Measurements from ENCODE around the gene KCTD16.

Gene KCTD16

GRCh38 chr5:144207875-144208444, 37.3 kb downstream of the KCTD16 start:
- DNase-seq (ENCODE audit: low read depth in 2 of 2): no peak

DNA sequence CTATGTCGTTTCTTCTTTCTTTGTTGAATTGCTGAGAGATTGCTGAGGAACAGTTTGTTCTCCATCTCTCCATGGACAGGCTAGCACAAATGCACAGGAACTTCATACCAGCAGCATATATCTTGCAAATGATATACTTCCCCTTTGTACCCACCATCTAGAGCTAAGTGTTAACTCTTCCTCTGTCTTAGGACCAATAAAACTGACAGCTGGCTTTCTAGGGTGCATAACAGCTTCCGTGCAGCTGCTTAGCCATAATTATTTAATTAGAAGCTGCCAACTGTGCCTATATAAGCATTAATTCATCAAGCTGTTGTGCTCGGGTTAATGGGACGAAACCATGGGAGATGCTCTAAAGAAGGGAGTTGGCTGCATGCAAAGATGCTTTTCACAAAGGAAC, 38.7 kb downstream of the KCTD16 start:
- no peak for DNase-seq (ENCODE audit: low read depth in 2 of 2)

DNA sequence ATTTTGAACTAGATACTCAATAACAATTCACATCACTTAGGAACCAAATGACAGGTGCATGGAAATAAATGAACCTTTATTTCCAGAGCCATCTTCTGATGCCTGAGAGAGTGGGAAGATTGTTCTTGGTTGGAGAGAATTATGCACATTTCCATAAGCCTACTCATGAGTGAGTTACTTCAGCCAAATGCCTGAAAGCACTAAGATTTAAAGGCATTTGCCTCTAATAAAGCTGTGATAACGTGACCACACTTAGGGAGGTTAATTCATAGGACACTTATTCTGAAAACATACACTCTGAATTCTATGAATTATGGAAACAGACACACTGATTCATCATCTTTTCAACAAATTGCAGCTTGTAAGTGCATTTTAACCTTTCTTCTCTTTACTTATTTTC, 40.0 kb downstream of the KCTD16 start:
- no peak for DNase-seq (ENCODE audit: low read depth in 2 of 2)

DNA sequence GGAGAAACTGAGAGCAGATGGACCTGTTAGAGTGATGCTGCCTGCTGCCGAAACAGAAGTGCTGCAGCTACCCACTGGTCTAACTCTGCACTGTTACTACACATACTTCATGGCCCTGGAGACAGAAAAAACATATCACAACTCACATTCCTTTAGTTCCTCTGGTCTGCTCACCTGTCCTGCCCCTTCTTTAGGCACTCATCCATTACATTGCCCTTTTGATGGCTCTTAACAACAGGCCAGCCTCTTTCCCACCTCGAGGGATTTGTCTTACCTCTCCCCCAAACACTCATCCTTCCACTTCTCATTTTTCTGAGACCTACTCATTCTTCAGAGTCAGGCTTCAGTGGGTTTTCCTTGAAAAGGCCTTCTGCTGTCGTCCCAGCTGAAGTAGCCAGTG, 49.2 kb downstream of the KCTD16 start:
- no peak for DNase-seq (ENCODE audit: low read depth in 2 of 2)

DNA sequence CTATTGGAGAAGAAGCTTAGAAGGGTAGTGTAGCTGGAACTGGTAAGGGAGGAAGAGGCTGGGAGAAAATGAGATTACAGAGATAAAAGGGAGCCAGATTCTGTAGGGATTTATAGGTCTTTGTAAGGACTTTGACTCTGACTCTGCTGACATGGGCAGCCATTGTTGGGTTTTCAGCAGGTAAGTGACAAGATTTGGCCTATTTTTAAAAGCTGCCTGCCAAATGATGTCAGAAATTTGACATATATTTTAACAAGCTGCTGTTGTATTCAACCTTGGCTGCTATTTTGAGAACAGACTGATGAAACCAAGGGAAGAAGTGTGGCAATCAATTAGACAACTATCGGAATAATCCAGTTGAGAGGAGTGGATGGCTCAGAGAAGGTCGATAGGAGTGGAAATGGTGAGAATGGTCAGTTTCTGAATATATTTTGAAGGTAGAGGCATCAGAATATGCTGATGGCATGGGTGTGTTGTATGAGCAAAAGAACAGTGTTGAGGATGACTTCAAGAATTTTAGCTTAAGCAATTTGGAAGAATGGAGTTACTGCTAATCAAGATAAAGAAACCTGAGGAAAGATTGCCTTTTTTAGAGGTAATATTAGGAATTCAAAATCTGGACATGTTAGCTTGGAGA, 56.8 kb downstream of the KCTD16 start:
- DNase-seq (ENCODE audit: low read depth in 2 of 2): no peak

DNA sequence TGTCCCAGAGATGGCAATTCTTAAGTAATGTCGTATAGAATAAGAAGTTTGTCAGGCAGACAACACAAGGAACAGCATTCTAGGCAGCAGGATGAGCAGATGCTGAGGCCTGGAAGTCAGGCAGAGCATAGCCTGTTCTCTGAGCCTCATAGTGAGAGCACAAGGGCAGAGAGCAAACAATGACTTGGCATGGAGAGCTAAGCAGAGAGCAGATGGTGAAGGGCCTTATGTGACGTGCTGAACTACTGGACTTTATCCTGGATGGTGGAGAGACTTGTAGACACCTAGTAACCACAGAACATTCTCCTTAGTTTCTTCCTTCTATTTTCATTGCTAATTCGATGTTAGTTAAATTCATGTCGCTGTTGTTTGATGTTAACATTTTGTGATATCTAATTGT, 60.1 kb downstream of the KCTD16 start:
- DNase-seq (ENCODE audit: low read depth in 2 of 2): no peak

DNA sequence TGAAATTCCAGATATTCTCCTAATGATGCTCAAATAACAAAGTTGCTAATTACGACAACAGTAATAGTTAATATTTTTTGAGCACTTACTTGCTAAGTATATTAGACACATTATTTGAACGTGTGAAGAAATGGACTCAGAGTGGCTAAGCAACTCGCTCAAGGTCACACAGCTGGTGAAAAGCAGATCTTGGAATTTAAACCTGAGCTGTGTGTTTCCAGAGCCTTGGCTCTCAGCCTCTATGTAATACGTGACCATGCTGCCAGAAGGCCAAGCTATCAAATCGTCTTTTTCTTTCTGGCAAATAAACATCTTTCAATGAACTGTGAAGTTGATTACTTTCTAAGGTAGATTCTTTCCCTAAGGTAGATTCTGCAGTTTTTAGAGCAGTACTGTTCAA, 61.6 kb downstream of the KCTD16 start:
- no peak for DNase-seq (ENCODE audit: low read depth in 2 of 2)

DNA sequence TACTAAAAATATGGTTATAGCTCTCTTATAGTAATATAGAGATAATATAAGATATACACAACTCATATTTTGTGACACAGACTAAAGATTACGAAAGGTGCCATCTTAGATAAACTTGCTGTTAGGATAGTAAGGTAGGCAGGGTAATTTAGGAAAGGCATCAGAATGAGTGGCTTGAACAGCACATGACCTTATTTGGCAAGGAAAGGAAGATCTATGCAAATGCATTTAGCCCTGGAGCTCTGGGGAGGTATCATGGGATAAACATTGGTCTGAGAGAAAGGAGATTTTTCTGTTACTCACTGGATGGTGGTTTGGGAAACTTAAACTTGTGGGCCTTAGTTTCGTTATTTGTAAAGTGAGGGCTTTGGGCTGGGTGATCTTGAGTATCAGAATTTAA, 65.8 kb downstream of the KCTD16 start:
- no peak for DNase-seq (ENCODE audit: low read depth in 2 of 2)

DNA sequence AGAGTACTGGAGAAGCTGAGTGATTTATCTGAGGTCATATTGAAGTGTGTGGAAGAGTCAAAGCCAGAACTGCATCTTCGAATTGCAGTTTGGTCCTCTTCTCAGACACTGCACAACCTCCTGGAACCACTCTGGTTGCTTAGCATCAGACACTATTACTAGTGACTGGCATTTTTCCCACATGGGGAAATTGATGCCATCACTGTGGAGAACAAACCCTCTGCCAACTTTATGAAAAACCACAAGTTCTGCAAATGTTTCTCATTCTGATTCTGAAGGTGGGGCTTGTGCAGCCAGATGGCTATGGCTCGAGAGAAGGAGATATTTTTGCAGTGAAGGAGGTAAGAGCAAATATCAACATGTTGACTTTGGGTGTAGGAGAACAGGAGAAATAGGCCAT, 67.2 kb downstream of the KCTD16 start:
- no peak for DNase-seq (ENCODE audit: low read depth in 2 of 2)

DNA sequence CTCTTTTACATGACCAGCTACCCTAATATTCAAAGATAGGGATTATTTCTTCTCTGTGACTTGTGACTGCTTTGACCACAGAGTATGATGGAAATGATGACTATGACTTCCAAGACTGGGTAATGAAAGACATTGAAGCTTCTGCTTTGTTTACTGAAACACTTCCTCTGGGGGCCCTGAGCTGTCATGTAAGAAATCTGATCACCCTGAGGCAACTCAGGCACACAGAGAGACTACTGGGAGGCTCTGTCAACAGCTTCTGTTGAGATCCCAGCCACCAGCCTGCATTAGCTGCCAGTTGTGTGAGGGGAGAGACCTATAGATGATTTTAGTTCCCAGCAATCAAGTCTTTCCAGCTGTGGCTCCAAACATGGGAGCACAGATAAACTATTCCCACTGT, 76.5 kb downstream of the KCTD16 start:
- no peak for DNase-seq (ENCODE audit: low read depth in 2 of 2)

- DNase-seq (ENCODE audit: low read depth in 2 of 2): no peak
Observed at GRCh38 chr5:144248015-144248414, 77.3 kb downstream of the KCTD16 start.

- DNase-seq (ENCODE audit: low read depth in 2 of 2): no peak
Observed at GRCh38 chr5:144249755-144250464, 79.2 kb downstream of the KCTD16 start.

GRCh38 chr5:144254552-144254951, 83.9 kb downstream of the KCTD16 start:
- no peak for DNase-seq (ENCODE audit: low read depth in 2 of 2)

GRCh38 chr5:144260121-144260520, 89.4 kb downstream of the KCTD16 start:
- DNase-seq (ENCODE audit: low read depth in 2 of 2): no peak

GRCh38 chr5:144265643-144266247, 95.1 kb downstream of the KCTD16 start:
- DNase-seq (ENCODE audit: low read depth in 2 of 2): no peak

DNA sequence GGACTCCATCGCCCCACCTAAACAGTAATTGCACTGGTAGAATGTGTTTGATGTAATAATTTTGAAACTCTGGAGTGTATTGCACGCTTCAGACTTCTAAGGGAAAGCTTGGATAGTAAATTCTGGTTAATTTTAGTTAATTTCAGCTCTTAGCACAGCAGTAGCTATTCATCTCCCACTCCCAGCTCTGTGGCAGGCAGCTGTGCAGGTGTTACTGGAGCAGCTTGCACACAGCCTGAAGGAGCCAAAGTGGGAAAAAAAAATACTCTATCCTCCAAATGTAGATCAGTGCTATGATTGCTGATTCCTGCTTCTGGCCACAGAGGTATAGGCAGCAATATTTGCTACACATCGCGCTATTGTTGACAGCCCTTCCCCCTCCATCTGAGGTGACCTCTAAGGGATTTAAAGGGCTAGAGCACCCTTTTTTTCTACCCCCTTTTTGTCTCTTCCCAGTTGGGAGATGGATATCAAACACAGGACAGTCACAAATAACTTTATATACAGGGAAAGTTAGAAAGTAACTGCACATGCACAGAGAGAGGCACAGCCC, 97.4 kb downstream of the KCTD16 start:
- no peak for DNase-seq (ENCODE audit: low read depth in 2 of 2)

- DNase-seq (ENCODE audit: low read depth in 2 of 2): no peak
Observed at GRCh38 chr5:144273232-144274027, 102.8 kb downstream of the KCTD16 start.

- DNase-seq (ENCODE audit: low read depth in 2 of 2): no peak
Observed at GRCh38 chr5:144275329-144275728, 104.7 kb downstream of the KCTD16 start.

- DNase-seq (ENCODE audit: low read depth in 2 of 2): no peak
Observed at GRCh38 chr5:144276034-144276822, 105.6 kb downstream of the KCTD16 start.

DNA sequence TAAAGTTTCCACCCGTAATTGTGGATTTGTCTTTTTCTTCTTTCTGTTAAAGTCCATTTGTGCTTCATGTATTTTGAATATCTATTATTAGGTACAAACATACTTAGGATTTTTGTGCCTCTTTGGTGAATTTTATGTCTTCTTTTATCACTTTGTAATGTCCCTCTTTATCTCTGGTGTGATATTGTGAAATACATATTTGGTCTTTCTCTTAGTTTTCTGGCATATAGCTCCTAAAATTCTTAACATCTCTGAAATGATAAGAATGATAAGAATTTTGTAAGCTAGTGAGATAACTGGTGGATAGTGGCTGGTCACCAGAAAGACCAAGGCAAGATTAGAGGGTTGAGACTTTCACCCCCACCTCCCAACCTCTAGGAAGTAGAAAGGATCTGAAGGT, 111.1 kb downstream of the KCTD16 start:
- DNase-seq (ENCODE audit: low read depth in 2 of 2): no peak

DNA sequence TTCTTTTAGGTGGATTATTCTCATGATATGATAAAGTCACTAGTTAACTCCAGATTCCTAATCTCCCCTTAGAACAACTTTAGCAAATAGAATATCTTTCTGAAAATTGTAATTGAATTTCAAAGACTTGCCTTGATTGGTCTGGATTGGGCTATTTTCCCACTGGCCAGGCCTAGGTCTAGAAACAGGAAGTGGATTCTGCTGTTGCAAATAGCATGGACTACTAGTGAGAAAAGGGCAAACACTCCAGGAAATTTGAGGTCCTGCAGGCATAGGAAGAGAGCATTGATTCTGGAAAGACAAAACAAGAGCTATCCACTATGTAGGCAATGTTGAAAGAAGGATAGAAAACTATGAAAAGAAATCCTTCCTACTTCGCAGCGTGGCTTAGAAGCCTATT, 113.4 kb downstream of the KCTD16 start:
- DNase-seq (ENCODE audit: low read depth in 2 of 2): no peak

All from stimulated activated CD8-positive, alpha-beta memory T cell treated with anti-CD3 and anti-CD28 coated beads, Interleukin-15, amount 100 ng/mL, for 48 hours (primary cell).